SH-SY5Y (cell line): ENCODE data around the gene NUDT16.

ENCODE experiments used
- GATA2 ChIP-seq: IDR thresholded peaks from 2 replicates; pipeline ENCODE4 v1.6.1; 2011; ENCODE audit warnings: mild to moderate bottlenecking, low read depth, low read length
- GATA3 ChIP-seq: IDR thresholded peaks from 2 replicates; pipeline ENCODE4 v1.6.1; 2011; ENCODE audit warnings: low read depth, mild to moderate bottlenecking, low read length, moderate library complexity

Gene NUDT16

DNA sequence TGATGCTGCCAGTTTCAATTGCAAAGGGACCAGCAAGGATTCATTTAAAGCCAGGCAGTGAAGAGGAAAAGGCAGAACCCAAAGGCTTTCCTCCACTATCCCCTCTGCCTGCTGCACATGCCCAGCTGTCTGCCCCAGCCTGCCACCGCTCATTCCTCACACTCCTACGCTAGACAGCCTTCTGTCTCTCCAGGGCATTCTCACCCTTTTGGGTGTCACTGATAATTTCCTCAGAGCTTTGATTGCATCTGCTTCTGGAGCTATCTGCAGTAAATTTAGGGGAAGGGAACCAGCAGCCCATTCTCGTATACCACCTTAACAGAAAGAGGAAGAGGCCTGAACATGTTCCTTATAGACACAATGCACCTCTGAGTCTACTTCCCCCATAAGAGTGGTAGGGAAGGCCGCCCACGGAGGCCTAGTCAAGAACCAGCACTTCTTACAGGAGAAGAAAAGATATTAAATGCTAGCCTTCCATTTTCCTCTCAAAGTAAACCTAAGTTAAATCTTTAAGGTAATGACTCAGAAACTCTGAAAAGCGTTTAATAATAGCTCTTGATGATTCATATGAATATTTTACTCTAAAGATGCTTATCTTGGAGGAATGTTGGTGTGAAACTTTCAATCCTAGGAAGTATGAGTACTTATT is 20.9 kb downstream of the NUDT16 start:
- TF ChIP-seq GATA3 = no peak
- no peak for TF ChIP-seq GATA2

DNA sequence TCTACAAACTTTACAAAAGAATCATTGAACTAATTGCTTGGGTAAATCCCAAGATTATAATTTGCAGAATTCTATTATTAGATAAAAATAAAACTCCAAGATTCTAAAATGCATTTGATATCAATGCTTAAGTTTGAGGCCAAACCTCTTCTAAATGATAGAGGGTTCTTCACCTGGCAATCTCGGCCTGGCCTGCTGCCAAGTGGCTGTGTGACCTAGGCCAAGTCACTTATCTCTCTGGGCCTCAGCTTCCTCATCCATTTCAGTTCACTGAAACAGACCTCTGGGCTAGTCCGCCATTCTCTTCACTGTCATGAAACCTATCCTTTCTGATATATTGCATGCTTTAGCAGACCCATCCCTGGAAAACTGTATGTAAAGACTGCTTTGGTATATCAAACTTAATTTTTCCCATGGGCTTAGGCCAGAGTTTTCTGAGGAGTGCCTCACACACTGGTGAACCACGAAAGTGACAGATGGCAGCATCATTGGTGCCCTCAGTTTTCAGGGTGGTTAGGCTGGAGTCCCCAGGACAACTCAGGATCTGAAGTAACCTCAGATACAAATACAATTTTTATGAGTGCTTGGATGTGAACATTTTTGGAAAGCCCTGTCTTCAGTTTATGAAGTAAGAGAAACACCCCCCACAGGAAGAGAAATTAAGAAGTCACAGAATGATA is 21.8 kb downstream of the NUDT16 start:
- TF ChIP-seq GATA2 = no peak
- TF ChIP-seq GATA3 = no peak

DNA sequence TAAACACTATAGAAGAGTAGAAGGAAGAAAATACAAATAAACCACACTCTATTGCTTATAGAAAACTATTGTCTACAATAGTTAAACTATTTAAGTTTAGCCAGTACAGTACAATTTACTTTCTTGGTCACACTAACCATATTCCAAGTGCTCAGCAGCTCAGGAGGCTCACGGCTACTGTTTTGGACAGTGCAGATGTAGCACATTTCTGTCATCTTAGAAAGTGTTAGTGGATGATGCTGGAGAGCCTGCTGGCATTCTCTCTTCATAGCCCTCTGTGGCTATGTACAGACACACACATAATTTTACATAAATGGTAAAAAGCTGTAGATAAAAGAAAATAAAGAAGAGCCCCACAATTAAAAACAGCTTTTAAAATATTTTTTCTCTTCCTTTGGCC is 23.8 kb downstream of the NUDT16 start:
- no peak for TF ChIP-seq GATA3
- TF ChIP-seq GATA2 = no peak

DNA sequence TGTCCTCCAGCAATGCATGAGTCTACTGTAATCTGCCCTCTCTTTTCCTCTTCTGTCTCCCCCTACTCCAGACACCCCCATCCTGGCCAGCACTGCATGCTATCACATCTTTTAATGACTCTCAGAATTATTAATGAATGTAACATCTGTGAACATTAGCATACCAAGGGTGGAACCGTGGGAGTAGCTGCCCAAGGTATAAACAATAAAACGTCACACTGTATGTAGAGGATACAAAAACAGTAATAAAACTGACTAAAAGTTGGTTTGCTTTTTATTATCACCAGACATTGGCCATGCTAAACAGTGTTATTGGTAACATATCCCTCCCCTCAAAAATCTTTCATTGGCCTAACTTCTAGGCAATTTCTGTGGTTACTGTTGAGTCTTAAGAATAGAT is 24.7 kb downstream of the NUDT16 start:
- TF ChIP-seq GATA3 = no peak
- no peak for TF ChIP-seq GATA2

DNA sequence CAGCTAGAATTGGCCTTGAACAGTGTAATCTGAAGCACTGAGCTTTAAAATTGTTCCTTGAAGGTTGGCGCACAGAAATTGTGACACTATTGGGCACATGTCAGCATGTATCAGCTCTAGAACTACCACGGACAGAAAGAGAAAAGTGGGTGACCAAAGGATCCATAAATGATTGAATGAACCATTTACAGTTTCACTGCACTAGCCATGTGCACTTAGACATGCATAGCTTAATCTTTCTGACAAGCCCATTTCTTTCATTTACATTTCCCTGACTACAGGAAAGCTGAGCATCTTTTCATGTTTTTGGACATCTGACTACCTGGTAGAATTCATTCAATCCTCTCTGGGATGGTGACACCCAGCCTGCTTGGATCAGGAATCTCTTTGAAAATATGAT is 36.2 kb downstream of the NUDT16 start:
- TF ChIP-seq GATA3 (no peak), GATA2 (no peak)

GRCh38 chr3:131421301-131421700 is 39.7 kb downstream of the NUDT16 start:
- TF ChIP-seq GATA3 = no peak
- no peak for TF ChIP-seq GATA2

- TF ChIP-seq GATA2 (no peak), GATA3 (no peak)
Observed at GRCh38 chr3:131421957-131422498, 40.5 kb downstream of the NUDT16 start.

GRCh38 chr3:131427226-131427625 is 45.7 kb downstream of the NUDT16 start:
- TF ChIP-seq GATA3 = no peak
- TF ChIP-seq GATA2 = no peak

DNA sequence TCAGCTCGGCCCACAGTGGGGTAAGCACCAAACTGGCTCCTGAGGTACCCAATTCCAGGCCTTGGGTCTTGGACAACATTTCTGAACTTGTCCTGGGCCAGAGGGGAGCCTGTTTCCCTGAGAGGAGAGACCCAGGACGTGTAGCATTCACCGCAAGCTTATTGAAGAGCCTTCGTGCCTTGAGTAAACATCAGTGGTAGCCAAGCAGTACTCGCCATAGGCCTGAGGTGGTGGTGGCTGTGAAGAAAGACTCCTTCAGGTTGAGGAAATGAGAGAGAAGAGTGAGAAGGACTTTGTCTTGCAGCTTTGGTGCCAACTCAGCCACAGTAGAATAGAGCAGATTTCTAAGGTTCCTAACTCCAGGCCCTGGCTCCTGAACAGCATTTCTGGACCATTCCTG is 50.2 kb downstream of the NUDT16 start:
- TF ChIP-seq GATA2 = no peak
- no peak for TF ChIP-seq GATA3

DNA sequence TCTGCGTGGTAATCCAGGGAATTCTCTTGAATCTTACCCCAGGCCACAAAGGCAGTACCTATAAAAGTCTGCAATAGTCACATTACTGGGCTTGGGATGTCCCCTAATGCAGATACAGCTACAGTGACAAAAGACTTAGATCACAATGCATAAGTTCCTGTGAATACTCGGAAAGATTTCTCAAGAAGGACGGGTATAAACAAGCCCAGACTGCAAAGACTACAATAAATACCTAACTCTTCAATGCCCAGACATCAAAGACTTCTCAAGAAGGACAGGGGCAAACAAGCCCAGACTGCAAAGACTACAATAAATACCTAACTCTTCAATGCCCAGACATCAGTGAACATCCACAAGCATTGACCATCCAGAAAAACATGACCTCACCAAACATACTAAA is 50.9 kb downstream of the NUDT16 start:
- no peak for TF ChIP-seq GATA3
- no peak for TF ChIP-seq GATA2

DNA sequence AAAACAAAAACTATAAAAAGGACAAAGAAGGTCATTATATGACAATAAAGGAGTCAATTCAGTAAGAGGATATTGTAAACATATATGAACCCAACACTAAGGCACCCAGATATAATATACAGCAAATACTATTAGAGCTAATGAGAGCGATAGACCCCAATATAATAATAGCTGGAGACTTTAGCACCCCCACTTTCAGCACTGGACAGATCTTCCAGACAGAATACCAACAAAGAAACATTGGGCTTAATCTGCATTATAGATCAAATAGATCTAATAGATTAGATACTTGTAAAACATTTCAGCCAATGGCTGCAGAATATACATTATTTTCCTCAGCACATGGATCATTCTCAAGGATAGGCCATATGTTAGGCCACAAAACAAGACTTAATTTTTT is 53.4 kb downstream of the NUDT16 start:
- TF ChIP-seq GATA3 (no peak), GATA2 (no peak)
